RPMI7951 (cell line): ENCODE data around the gene KRTDAP. TPM values are rescaled to one million over a fixed set of nuclear protein-coding genes. Genes with fewer than 3 reads are reported as not detected.
"Not testable (repeated sequence)": the region's sequence is repeated elsewhere in the genome, so short reads cannot be mapped to it uniquely, and the experiment has no call there.

Experiments used
- DNase-seq: peaks from one replicate; pipeline ENCODE4 v3.0.0-alpha.2; 2012; ENCODE audit warnings: low read depth
- total RNA-seq: library from RNA; depleted of rRNA; stranded (reverse); fragments of >200 nt; shearing (Covaris generic); gene quantifications from 2 replicates; pipeline ENCODE4 v1.2.3, GENCODE V29; 2014

Gene KRTDAP
- total RNA-seq, 1 experiment from 2014 or later = not detected

GRCh38 chr19:35486268-35486708 lies 4.0 kb downstream of the KRTDAP start:
- no peak for DNase-seq

DNA sequence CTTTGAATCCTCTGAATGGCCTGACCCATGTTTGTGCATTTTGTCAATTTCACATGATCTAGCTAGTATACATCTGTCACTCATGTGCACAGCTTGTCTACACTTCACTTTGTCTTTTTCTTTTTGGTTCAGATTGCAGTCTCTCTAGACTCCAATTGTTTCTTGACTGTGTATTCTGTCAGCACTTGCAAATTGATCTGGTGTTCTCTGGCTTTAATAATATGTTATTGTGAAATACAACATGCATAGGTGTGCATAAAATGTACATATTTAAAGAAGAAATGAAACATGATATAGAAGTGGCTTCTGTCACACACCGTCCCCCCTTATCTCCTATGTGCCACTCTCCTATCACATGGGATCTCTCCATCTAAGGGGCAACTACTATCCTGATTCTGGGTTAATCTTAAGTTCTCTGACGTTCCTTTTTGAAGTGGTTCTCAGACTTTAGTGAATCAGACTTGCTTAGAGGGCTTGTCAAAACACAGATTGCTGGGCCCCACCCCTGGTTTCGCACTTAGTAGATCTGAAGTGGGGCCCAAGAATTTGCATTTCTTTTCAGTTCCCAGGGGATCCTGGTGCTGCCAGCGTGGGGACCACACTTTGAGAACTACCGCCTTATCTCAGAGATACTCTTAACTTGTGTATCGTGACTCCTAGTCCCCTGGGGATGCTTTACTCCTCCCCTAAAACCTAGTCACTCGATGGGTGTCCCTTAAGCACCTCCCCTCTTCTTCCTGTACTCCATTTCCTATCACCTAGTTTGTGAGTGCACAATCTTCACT lies 5.8 kb downstream of the KRTDAP start:
- DNase-seq = no peak

DNA sequence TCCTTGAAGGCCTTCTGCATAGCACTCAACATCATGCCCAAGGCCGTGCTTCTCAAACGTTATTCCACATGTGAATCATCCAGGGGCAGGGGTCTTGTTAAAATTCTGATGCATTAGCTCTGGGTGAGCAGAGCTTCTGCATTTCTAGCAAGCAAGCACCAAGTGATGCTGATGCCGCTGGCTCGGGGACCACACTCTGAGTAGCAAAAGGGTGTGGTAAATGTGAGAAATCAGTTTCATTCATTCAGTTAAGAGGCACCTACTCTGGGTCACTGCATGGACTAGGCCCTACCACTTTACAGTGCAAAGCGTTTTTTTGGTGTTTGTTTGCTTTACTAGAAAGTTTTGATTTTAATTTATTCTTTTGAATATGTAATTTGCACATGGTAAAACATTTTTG lies 7.2 kb downstream of the KRTDAP start:
- DNase-seq = no peak

- no peak for DNase-seq
Observed at GRCh38 chr19:35478794-35479677, 11.2 kb downstream of the KRTDAP start.

- no peak for DNase-seq
Observed at GRCh38 chr19:35476149-35476548, 14.1 kb downstream of the KRTDAP start.

- not testable (repeated sequence) for DNase-seq
Observed at GRCh38 chr19:35474594-35474993, 15.7 kb downstream of the KRTDAP start.

GRCh38 chr19:35474104-35474503 lies 16.2 kb downstream of the KRTDAP start:
- no peak for DNase-seq

DNA sequence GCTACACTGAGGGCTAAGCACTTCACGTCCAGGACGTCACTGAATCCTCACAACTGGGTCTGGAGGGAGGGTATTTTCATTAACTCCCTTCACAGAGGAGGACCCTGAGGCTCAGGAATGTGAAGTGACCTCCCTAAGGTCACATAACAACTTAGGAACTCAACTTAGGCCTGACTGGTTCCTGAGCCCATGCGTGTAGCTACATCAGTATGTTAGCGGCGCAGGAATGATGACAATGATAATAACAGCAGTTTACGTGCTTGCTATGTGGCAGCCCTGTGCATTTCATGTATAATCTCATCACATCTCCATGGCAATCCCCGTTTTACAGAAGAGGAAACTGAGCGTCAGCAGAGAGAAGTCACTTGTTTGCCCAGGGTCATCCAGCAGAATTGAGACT lies 18.3 kb downstream of the KRTDAP start:
- no peak for DNase-seq

DNA sequence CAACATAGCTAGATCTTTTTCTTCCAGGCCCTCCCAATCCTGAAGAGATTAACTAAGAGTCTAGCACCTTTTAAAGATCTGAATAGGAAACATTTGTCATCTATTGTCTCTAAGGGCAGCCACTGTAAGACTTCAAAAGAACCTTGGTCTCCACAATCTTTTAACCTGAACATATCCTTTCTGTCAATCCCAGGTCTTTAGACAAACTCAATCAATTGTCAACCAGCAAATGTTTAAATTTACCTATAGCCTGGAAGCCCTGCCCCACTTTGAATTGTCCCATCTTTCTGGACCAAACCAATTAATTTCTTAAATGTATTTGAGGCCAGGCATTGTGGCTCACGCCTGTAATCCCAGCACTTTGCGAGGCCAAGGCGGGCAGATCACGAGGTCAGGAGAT lies 19.2 kb downstream of the KRTDAP start:
- not testable (repeated sequence) for DNase-seq

- no peak for DNase-seq
Observed at GRCh38 chr19:35470128-35470527, 20.1 kb downstream of the KRTDAP start.

DNA sequence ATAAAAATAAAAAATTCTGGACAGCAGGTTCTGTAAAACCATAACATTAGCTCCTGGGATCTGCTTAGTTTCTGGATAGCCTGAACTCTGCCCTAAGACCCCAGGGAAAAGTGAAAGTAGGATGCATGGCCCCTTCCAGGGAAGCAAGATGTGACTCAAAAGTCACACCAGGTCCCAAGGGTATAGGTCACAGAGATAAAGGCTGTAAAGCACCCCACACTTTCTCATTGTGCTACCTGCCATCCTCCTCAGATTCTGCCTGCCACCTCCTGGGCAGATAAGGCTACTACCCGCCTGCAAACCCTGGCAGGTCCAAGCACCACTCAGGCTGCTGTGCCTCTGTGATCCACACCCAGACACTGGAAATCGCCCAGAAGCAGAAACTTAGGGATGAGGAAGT lies 21.6 kb downstream of the KRTDAP start:
- DNase-seq = peak; percentile 30

DNA sequence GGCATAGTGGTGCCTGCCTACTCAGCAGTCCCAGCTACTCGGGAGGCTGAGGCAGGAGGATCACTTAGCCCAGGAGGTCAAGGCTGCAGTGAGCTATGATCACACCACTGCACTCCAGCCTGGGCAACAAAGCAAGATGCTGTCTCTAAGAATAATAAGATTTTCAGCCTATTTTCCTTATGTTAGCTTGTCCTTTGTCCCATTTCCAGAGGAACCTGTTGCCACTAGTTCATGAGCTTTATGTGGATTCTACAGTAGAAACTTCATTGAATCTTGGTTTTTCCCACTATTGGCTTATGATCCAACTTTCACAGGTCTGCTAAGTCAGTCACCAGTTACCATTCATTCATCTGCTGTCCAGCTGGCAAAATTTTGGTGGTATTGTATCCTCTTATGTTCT lies 24.0 kb downstream of the KRTDAP start:
- no peak for DNase-seq

- not testable (repeated sequence) for DNase-seq
Observed at GRCh38 chr19:35462956-35463355, 27.3 kb downstream of the KRTDAP start.

DNA sequence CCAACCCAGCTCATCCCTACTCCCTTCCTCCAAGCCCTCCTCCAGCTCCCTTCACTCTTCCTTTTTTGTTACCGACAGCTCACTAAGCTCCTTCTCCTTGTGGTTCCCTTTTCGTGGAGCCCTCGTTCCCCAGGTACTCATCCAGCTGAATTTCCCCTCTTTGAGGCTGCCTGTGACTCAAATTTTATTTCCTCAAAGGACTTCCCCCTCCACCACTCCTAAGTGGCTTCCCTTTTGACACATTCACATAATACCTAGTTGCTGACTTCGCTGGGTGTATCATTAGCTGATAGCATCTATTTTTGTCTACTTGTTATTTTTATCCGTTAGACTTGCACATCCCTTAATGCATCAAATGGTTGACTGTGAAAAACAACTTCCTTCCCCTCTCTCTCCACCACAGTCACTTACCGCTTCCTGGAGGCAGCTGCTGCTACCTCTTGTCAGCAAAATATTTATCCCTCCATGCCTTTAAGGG lies 27.7 kb downstream of the KRTDAP start:
- no peak for DNase-seq

- DNase-seq = not testable (repeated sequence)
Observed at GRCh38 chr19:35461788-35462187, 28.5 kb downstream of the KRTDAP start.

- DNase-seq = no peak
Observed at GRCh38 chr19:35461060-35461459, 29.2 kb downstream of the KRTDAP start.

DNA sequence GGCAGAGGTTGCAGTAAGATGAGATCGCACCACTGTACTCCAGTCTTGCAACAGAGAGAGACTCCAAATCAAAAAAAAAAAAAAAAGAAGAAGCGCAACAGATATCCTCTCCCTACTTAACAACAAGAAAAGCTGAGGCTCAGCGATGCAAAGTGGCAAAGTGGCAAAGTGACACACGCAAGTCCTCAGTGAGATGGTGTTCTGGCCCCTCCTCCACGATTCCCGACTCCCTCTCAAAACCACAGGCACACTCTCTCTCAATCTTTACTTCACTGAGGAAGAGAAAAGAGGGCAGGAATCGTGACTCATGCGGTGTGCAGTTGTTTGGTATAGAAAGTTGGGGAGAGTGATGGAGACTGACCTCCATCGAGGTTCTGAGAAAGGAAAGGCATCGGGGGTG lies 29.7 kb downstream of the KRTDAP start:
- DNase-seq = no peak

DNA sequence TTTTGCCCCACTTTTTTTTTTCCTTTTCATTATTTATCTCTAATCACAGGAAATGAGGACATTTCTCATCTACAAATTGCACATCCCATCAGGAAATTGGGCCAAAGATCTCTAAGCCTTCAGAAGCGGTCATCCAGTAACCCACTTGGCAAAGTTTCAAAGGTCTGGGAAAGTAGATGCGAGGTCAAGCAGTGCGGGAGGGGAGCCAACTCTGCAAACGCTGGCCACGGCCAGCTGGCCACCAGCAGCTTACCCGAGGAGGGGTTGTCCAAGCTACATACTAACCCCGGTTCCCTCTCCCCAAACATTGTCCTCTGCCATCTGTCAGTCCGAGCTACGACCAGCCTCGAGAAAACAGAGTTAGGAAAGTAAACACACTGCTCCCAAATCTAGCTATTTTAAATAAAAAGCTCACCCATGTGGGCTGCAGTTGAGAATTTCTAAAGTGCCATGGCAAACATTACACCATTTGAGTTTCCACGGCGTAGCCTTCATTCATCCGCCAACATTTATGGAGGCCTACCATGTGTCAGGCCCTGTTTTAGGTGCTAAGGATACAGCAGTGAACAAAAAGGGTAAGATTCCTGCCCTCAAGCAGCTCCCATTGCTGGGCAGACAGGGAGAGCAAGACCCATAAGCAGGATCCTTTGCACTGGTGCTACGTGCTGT lies 30.7 kb downstream of the KRTDAP start:
- DNase-seq = no peak

DNA sequence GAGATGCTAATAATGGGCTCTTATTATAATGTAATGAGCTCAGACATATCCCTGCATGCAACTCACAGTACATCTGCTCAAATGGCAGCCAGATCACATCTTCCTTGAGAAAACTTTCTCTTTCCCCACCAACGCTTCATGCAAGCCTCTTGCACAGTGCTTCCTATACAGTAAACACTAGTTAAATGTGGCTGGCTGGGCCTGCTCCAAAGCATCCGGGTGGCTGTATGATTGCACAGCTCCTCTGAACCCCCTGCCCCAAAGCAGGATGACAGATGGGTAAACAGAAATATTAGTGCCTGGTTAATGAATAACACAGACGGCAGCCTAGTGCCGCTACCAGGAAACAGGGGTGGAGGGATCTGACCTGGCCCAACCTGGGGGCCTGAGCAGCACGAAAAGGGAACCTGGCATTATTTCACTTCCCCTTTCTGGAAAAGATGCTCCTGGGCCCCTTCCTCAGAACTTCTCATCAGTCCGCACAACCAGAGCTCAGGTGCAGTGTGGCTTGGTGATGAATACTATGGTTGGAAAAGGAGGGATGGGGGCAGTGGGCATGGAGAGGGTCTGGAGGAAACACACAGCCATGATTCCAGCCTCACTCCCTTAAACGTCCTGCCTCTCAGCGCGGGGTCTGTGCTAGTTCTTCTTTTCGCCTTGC lies 31.4 kb downstream of the KRTDAP start:
- DNase-seq = no peak

- no peak for DNase-seq
Observed at GRCh38 chr19:35458192-35458591, 32.1 kb downstream of the KRTDAP start.

GRCh38 chr19:35457173-35457572 lies 33.1 kb downstream of the KRTDAP start:
- no peak for DNase-seq
